Measurements from ENCODE around the gene RRP8.

RRP8 gene

DNA sequence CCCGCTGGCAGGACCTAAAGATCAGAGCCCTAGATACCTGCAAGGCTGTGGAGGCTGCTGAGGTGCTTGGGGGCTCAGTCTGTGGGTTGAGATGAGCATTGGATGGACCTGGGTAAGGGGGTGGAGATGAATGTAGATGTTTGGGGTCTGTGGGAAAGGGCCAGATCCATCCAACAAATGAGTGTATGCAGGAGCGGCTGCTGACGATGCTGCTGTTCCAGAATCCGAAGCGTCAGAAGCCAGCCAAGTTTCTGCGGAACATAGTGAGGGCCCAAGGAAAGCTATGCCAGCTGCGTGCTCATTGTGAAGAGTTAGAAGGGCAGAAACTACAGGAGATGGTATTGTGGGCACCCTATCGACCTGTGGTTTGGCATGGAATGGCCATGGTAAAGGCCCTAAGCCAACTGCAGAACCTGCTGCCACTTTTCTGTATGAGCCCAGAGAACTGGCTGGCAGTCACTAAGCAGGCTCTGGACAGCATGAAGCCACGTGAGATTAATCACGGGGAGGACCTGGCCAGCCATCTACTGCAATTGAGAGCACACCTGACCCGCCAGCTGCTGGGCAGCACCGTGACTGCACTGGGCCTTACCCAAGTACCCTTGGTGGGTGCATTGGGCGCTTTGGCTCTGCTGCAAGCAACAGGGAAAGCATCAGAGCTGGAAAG lies 36.6 kb downstream of the RRP8 start:
- DNase-seq = no peak

DNA sequence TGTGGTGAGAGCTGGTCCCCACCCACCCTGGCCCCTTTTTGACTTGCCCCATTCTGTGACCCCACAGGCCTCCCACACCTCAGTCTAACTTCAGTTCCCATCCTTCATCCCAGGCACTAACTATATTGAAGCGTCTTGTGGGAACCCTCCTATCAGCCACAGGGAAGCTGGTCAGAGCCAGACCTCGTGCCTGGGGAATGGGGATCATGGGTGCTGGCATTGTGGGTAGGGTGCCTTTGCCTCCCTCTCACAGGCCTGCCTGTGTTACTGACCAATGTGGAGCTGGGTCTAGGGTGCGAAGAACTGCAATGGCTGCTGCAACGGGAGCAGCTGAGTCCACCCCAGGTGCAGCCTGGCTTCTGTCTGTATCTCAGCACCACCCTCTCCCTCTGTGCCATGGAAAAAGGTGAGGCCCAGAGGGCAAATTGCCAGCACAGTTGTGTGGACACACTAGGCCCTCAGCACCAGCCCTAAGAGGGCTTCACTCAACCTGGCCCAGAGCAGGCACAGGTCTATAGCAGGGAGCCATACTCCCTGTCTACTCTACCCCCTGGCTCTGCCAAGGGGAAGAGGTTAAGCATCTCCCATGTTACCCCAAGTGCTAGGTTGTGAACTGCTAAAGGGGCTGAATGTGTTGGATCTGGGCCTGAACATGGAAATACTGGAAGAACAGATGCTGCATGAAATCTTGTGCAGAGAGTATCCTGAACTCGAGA lies 37.3 kb downstream of the RRP8 start:
- DNase-seq = no peak

GRCh38 chr11:6565325-6565724 lies 38.1 kb downstream of the RRP8 start:
- no peak for DNase-seq

- DNase-seq = no peak
Observed at GRCh38 chr11:6563667-6564066, 39.7 kb downstream of the RRP8 start.

DNA sequence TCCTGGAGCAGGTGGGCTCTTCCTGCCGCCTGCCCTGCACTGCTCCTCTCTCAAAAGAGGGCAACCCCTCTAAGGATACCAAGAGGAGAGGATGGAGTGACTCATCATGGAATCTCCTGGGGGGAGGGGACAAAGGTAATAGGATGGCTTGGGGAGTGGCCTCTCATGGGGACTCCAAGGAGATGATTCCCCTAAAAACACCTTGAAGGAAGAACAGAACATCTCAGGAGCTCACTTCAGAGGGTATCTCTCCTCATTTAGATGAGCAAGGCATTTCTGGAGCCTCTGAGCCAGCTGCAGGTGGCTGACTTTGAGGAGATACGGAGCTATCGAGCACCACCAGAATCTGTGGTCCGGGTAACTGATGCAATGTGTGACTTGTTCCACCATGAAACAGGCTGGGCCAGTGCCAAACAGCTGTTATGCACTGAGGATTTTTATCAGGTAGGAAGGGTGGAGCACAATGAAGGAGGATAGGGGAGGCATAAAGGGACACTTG lies 40.2 kb downstream of the RRP8 start:
- DNase-seq = no peak

GRCh38 chr11:6561288-6561687 lies 42.1 kb downstream of the RRP8 start:
- DNase-seq = no peak

DNA sequence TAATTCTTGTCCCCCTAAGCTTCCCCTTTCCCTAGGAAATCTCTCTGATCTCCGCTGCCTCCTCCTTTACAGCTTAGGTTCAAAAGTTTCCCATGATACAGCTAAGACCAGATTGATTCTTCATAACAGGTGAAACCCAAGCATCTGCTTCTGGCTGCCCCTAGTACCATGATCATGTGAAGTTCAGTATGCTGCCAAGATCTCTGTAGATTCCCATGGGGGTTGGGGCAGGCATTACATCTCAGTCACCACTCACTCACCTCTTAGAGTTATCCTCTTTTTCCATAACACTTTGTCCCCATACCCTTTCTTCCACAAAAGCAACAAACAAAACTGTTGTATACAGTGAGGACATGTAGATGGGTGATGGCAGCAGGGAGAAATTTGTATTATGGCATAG lies 44.0 kb downstream of the RRP8 start:
- DNase-seq = no peak

DNA sequence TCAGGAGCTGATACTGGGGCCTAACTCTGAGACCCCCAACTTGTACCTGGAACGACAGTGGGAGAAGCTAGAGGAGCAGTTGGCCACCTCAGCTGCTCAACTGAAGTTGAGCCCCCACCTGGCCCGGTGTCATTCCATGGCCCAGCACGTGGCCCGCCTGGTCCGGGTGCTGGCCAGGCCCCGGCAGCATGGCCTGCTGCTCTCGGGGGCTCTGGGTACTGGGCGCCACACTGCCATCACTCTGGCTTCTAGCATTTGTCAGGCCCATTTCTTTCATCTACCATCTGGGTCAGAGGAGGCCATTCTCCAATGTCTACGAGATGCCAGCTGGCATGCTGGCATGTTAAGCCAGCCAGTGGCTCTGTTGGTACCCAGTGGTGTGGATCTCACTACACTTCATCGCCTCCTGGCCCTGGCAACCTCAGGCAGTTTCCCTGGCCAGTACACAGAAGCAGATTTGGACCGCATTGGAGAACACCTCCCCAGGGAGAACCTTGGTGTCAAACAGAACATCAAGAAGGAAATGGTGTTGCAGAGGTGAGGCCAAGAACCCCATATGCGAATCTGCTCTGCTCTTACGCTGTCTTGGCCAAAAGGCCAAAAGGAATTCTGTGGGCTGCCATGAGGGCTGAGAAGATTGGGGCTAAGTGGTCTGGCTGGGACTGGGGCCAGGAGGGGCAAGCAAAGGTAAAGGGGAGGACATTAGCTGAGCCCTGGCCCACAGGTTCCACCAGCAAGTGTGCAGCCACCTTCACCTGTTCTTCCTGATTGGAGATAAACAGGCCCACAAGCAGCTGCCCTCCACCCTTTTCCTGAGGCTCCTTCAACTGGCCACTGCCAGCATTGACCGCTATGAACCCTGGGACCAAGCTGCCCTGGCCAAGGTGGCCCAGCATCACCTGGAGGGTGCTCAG lies 45.4 kb downstream of the RRP8 start:
- no peak for DNase-seq

DNA sequence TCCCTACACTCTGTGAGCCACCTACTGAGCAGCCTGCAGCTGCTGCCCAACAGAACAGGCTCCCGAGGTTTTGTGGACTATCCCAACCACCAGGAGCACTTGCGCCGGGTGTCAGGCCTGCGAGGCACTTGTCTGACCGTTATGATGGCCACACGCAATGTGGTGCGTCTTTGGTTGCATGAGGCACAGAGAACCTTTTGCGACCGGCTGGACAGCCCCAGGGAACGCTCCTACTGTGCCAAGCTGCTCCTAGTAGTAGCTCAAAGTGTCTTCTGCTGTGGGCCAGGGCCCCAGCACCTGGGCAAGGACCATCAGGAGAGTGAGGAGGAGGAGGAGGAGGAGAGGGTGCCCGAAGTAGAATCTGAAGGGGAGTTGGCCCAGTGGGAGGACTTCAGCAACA lies 46.4 kb downstream of the RRP8 start:
- no peak for DNase-seq

- DNase-seq = no peak
Observed at GRCh38 chr11:6556139-6556949, 47.1 kb downstream of the RRP8 start.

- DNase-seq = no peak
Observed at GRCh38 chr11:6554828-6555706, 48.3 kb downstream of the RRP8 start.

DNA sequence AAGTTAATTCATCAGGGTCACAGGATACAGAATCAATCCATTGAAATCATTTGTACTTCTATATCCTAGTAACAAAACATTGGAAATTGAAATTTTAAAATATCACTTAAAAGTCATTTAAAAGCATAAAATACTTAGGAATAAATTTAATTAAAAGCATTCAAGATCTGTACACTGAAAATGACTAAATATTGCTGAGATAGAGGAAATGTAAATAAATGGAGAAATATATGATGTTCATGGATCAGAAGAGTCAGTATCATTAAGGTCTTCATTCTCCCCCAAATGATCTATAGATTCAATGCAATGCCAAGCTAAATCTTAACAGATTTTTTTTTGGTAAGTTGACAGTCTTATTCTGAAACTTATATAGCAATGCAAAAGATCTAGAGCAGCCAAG lies 49.8 kb downstream of the RRP8 start:
- DNase-seq = no peak

DNA sequence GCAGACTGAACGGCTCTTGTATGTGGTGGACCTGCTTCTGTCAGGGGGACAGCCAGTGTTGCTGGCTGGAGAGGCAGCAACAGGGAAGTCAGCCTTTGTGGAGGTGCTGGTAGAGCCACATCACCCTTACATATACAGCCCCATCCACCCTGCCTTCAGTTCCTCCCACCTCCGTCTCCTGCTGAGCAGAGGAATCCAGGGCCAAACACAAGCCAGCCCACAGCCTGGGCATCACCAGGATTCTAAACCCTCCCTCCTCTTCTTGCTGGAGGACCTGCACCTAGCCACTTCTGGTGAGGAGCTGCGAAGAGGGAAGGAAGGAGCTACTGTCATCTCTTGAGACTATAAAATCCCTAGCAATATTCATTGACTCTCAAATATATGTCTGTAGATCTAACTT lies 54.8 kb downstream of the RRP8 start:
- DNase-seq = no peak

DNA sequence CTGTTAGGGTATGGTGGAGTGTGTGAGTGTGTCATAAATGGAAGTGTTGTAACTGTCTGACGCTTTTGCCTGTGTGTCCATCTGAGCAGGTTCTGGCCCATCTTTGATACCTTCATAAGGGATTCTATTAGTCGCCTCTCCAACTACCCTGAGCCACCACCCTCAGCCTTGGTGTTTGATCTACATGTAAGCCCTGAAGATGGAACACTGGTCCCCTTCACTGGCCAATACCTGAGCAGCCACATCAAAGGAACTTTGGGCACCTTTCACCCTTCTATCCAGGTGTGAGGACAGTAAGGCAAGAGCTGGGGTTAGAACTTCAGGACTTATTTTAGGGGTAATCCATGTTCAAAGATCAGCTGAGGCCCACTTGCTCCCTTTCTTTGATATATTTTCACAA lies 55.3 kb downstream of the RRP8 start:
- DNase-seq = no peak

- no peak for DNase-seq
Observed at GRCh38 chr11:6547177-6547576, 56.2 kb downstream of the RRP8 start.

DNA sequence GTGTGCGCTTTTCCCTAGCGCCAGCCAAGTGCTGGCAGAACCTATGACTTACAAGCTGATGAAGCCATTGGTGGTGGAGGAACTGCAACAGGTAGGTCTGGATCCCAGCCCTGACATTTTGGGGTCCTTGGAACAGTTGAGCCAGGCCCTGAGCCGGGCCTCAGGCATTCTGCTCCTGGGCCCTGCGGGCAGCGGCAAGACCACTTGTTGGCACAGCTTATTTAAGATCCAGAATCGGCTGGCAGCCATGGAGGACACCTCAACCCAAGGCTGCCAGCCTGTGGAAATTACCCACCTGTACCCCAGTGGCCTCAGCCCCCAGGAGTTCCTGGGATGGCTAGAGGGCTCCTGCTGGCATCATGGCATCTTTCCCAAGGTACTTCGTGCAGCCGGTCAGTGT lies 56.7 kb downstream of the RRP8 start:
- no peak for DNase-seq

- DNase-seq = no peak
Observed at GRCh38 chr11:6545917-6546605, 57.4 kb downstream of the RRP8 start.

Data from DMS 273 treated with DMSO at 0.1 percent for 48 hours (cell line).